K562 (cell line): ENCODE results near the gene ERF. TPM values are rescaled to one million over a fixed set of nuclear protein-coding genes. Genes with fewer than 3 reads are reported as not detected.

Experiments
- CBX2 ChIP-seq: fragments of 200-600 bp; sonication (generic); IDR thresholded peaks from one replicate; pipeline ENCODE4 v1.6.1; 2012; ENCODE audit warnings: mild to moderate bottlenecking, low read length, inconsistent platforms; ENCODE audit not compliant: insufficient read depth, poor library complexity, severe bottlenecking
- HNRNPK ChIP-seq: fragments of 200-400 bp; formaldehyde crosslinking; IDR thresholded peaks from one replicate; pipeline ENCODE4 v1.6.1; 2018; ENCODE audit warnings: mild to moderate bottlenecking, low read depth, low read length; ENCODE audit not compliant: poor library complexity, severe bottlenecking
- MLX ChIP-seq, 2 experiments: fragments of 450-650 bp in 1 of 2; sonication (generic) in 1 of 2; formaldehyde crosslinking; conservative IDR thresholded peaks; 2 replicates each; pipeline versions ENCODE4 v1.4.0 to v1.8.1; 2020 to 2022; ENCODE audit warnings: mild to moderate bottlenecking in 1 of 2, missing genetic modification reagents in 1 of 2
- NONO ChIP-seq, 2 experiments: fragments of 200-400 bp in 1 of 2; fragments of 450-650 bp in 1 of 2; formaldehyde crosslinking in 1 of 2; IDR thresholded peaks; 2 replicates each; pipeline ENCODE4 v1.6.1; 2017; ENCODE audit warnings: low read depth in 2 of 2, mild to moderate bottlenecking in 2 of 2, moderate library complexity in 2 of 2, low read length in 1 of 2
- PHTF2 ChIP-seq: fragments of 250-450 bp; sonication (Bioruptor Pico); IDR thresholded peaks from 2 replicates; pipeline ENCODE4 v1.5.0; 2021; ENCODE audit warnings: mild to moderate bottlenecking
- POLR2A ChIP-seq: fragments of 450-650 bp; conservative IDR thresholded peaks from 2 replicates; pipeline ENCODE4 v1.6.1; 2016
- POLR2G ChIP-seq: fragments of 200-400 bp; formaldehyde crosslinking; IDR thresholded peaks from 2 replicates; pipeline ENCODE4 v1.6.1; 2017; ENCODE audit warnings: low read depth, mild to moderate bottlenecking, antibody characterized with exemption, low read length, moderate library complexity
- TAF1 ChIP-seq: IDR thresholded peaks from 2 replicates; pipeline ENCODE4 v1.6.1; 2011; ENCODE audit warnings: mild to moderate bottlenecking, low read length, moderate library complexity; ENCODE audit not compliant: insufficient read depth, control insufficient read depth, severe bottlenecking; ENCODE audit errors: extremely low read depth
- ZNF134 ChIP-seq: fragments of 250-450 bp; sonication (Bioruptor Pico); conservative IDR thresholded peaks from 2 replicates; pipeline ENCODE4 v1.4.0; 2020
- ZNF354B ChIP-seq: fragments of 250-450 bp; sonication (Bioruptor Pico); IDR thresholded peaks from 2 replicates; pipeline ENCODE4 v1.4.0; 2020
- polyA plus RNA-seq, 8 experiments: library from polyadenylated mRNA; depleted of rRNA in 4 of 8; stranded (reverse) in 5 of 8; unstranded in 3 of 8; fragments of >200 nt; fragmentation: Nextera tagmentation in 2 of 8; fragmentation: Illumina TruSeq in 1 of 8; extraction: Ambion mirVana in 2 of 8; extraction: Trizol in 1 of 8; gene quantifications; 2 replicates each; pipeline versions ENCODE4 v1.2.1 to v1.2.3, GENCODE V29; 2011 to 2014; ENCODE audit warnings: inconsistent platforms in 1 of 8, missing spikeins in 1 of 8
- total RNA-seq, 7 experiments: library from RNA; depleted of rRNA in 6 of 7; stranded (reverse); fragments of >200 nt in 6 of 7; fragmentation: Illumina TruSeq in 2 of 7; extraction: Trizol in 2 of 7; gene quantifications; 2 replicates each; pipeline versions ENCODE4 v1.2.1 to v1.2.3, GENCODE V29; 2011 to 2021; ENCODE audit warnings: low replicate concordance in 1 of 7
- TF ChIP-seq, protein P1 (sequence below): fragments of 450-650 bp; IDR thresholded peaks from 2 replicates; pipeline ENCODE4 v1.6.1; 2018; ENCODE audit not compliant: partially characterized antibody
- TF ChIP-seq, protein P2 (sequence below): fragments of 250-450 bp; sonication (Bioruptor Pico); IDR thresholded peaks from 2 replicates; pipeline ENCODE4 v1.9.0; 2021; ENCODE audit warnings: mild to moderate bottlenecking
- TF ChIP-seq, protein P3 (sequence below): IDR thresholded peaks from 2 replicates; pipeline ENCODE4 v1.6.1; 2011; ENCODE audit warnings: borderline replicate concordance, low read depth, mild to moderate bottlenecking, moderate library complexity, low read length; ENCODE audit not compliant: insufficient read depth, poor library complexity, severe bottlenecking

Gene ERF
- total and polyA plus RNA-seq, 9 of the 15 experiments (the other 6 are each of a cell fraction or from before 2014, with no cell fraction given) = 0.03 to 75.4 (median 27.0) TPM

DNA sequence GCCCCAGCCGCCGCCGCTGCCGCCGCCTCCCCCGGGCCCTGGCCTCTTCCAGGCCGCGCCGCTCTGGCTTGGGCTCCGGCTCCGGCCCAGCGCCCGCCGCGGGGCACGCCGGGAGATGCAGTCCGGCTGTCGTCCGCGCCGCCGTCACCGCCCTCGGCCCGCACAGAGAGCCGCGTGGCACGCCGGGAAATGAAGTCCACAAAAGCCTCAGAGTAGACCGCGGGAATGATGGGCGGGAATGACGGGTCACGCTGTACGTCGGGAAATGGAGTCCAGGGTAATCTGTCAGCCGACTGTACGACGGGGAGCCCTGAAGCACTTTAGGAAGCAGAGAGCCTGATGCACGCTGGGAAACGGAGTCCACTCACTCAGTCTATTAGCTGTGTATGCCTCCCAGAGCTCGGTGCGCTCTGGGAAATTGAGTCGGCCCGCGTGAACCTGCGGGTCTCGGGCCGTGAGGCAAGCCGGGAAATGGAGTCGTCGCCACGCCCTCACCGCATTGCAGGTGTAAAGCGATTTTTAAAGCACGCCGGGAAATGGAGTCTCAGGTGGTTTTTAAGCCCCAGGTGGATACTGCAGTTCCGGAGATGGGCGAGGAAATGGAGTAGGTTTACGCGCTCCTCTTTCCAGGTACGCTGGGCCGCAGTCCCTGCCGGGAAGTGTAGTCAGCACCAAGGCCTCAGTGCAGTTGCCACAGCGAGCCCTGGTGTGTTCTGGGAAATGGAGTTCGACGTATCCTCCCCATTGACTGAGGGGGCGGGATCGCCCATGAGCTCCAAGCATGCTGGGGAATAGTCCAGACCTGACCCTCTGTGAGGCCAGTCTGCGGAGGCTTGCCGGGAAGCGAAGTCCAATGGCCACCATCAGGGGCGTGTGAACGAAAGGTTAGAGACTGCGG, 12.2 kb downstream of the ERF start, which contains the start of gene GSK3A (continued):
- no peak for TF ChIP-seq CBX2
- TF ChIP-seq, protein P1, sequence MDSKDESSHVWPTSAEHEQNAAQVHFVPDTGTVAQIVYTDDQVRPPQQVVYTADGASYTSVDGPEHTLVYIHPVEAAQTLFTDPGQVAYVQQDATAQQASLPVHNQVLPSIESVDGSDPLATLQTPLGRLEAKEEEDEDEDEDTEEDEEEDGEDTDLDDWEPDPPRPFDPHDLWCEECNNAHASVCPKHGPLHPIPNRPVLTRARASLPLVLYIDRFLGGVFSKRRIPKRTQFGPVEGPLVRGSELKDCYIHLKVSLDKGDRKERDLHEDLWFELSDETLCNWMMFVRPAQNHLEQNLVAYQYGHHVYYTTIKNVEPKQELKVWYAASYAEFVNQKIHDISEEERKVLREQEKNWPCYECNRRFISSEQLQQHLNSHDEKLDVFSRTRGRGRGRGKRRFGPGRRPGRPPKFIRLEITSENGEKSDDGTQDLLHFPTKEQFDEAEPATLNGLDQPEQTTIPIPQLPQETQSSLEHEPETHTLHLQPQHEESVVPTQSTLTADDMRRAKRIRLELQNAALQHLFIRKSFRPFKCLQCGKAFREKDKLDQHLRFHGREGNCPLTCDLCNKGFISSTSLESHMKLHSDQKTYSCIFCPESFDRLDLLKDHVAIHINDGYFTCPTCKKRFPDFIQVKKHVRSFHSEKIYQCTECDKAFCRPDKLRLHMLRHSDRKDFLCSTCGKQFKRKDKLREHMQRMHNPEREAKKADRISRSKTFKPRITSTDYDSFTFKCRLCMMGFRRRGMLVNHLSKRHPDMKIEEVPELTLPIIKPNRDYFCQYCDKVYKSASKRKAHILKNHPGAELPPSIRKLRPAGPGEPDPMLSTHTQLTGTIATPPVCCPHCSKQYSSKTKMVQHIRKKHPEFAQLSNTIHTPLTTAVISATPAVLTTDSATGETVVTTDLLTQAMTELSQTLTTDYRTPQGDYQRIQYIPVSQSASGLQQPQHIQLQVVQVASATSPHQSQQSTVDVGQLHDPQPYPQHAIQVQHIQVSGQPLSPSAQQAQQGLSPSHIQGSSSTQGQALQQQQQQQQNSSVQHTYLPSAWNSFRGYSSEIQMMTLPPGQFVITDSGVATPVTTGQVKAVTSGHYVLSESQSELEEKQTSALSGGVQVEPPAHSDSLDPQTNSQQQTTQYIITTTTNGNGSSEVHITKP = peak; percentile 59
- TF ChIP-seq ZNF134 (CRISPR knock-in tag) = peak; percentile 20; the same call in 1 of the 2 replicates
- no peak for TF ChIP-seq PHTF2
- TF ChIP-seq POLR2G = peak; percentile 88
- peak; percentile 95 for TF ChIP-seq TAF1
- TF ChIP-seq, protein P2, sequence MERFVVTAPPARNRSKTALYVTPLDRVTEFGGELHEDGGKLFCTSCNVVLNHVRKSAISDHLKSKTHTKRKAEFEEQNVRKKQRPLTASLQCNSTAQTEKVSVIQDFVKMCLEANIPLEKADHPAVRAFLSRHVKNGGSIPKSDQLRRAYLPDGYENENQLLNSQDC (CRISPR knock-in tag) = peak; percentile 59; the same call in 1 of the 2 replicates
- TF ChIP-seq HNRNPK = no peak
- TF ChIP-seq ZNF354B = no peak
- TF ChIP-seq, protein P3, sequence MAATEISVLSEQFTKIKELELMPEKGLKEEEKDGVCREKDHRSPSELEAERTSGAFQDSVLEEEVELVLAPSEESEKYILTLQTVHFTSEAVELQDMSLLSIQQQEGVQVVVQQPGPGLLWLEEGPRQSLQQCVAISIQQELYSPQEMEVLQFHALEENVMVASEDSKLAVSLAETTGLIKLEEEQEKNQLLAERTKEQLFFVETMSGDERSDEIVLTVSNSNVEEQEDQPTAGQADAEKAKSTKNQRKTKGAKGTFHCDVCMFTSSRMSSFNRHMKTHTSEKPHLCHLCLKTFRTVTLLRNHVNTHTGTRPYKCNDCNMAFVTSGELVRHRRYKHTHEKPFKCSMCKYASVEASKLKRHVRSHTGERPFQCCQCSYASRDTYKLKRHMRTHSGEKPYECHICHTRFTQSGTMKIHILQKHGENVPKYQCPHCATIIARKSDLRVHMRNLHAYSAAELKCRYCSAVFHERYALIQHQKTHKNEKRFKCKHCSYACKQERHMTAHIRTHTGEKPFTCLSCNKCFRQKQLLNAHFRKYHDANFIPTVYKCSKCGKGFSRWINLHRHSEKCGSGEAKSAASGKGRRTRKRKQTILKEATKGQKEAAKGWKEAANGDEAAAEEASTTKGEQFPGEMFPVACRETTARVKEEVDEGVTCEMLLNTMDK = no peak
- TF ChIP-seq NONO (IDR thresholded peaks at IDR 0.05; ENCODE audit: low read depth in 2 of 2, low read length in 1 of 2) = peak in 1 of 2 experiments; percentile 94; a peak in 1 of 4 replicates
- peak; percentile 96 for TF ChIP-seq POLR2A
- no peak for TF ChIP-seq MLX (CRISPR knock-in tag; conservative IDR thresholded peaks at IDR 0.05)
